ENCODE data around the gene CHMP2A.

DNA sequence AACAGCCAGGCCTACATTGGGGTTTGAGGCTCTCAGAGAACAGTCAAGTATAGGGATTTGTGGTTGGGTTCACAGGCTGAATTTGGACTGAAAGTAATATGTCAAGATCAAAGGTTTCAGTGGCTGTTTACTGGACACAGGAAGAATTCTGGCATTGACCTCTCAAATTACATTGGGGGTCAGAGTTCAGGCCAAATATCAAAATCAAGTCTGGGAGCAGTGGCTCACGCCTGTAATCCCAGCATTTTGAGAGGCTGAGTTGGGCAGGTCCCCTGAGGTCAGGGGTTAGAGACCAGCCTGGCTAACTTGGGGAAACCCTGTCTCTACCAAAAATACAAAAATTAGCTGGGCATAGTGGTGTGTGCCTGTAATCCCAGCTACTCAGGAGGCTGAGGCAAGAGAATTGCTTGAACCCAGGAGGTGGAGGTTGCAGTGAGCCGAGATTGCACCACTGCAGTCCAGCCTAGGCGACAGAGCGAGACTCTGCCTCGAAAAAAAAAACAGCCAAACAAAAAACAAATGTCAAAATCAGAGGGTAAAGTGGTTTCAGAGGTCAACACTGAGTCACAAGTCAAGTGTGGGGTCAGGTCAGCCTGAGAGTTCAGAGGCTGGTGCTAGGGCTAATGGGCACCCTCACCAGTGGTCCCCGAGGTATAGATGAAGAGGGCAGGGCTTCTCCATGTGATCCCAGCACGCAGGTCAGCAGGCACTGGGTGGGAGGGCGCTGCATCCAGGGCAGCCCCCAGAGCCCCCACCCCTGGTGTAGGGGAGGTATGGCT lies 44.6 kb downstream of the CHMP2A start:
- TF ChIP-seq, protein P1, sequence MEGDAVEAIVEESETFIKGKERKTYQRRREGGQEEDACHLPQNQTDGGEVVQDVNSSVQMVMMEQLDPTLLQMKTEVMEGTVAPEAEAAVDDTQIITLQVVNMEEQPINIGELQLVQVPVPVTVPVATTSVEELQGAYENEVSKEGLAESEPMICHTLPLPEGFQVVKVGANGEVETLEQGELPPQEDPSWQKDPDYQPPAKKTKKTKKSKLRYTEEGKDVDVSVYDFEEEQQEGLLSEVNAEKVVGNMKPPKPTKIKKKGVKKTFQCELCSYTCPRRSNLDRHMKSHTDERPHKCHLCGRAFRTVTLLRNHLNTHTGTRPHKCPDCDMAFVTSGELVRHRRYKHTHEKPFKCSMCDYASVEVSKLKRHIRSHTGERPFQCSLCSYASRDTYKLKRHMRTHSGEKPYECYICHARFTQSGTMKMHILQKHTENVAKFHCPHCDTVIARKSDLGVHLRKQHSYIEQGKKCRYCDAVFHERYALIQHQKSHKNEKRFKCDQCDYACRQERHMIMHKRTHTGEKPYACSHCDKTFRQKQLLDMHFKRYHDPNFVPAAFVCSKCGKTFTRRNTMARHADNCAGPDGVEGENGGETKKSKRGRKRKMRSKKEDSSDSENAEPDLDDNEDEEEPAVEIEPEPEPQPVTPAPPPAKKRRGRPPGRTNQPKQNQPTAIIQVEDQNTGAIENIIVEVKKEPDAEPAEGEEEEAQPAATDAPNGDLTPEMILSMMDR (IDR thresholded peaks at IDR 0.05) = no peak
- no peak for TF ChIP-seq POLR2A (IDR thresholded peaks at IDR 0.05)
